HG03432 (cell line): ENCODE data around the gene LRRN4.
A peak's percentile ranks its signal among the peaks of the same experiment; 100 is the strongest.

Experiments
- ATAC-seq: cut with Tn5 transposase; IDR thresholded peaks from one replicate; pipeline ENCODE4 v1.9.1; 2021; ENCODE audit warnings: mild to moderate bottlenecking, moderate library complexity; ENCODE audit not compliant: unreplicated experiment

The LRRN4 gene

GRCh38 chr20:6053776-6054688 lies at the start of gene LRRN4:
TSS of gene LRRN4 (minus strand) at chr20:6054060. CDS start at chr20:6052799, 1,261 bp downstream.
- ATAC-seq: no peak

DNA sequence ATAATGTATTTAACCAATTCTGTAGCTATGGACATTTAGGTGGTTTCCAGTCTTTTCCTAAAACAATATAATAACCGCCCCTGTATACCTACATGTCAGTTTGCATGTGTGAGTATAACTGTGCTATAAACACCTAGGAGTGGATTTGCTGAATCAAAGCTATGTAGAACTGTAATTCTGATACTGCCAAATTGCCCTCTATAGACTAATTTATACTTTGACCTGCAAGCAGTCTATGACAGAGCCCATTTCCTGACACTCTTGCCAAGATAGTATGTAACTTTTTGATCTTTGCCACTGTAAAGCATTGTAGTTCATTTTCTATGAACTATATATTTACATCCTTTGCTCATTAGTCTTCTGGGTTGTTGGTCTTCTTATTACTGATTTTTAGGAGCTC lies 49.4 kb upstream of the LRRN4 start:
- ATAC-seq: no peak

DNA sequence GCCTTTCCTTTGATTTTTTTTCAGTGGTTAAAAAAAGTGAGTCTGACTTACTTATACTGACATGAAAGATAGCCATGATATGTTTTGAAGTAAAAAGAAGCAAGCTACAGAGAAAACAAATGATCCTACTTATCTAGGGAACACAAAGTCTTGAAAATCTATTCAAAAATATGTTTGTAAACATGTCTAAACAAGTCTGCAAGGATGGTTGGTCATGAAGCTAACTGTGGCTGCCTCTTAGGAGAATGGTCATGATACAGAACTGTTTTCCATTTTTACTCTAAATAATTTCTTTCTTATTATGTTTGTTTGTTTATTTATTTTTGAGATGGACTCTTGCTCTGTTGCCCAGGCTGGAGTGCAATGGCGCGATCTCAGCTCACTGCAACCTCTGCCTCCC lies 47.5 kb upstream of the LRRN4 start:
- no peak for ATAC-seq

GRCh38 chr20:6100246-6100645 lies 46.4 kb upstream of the LRRN4 start:
- no peak for ATAC-seq

DNA sequence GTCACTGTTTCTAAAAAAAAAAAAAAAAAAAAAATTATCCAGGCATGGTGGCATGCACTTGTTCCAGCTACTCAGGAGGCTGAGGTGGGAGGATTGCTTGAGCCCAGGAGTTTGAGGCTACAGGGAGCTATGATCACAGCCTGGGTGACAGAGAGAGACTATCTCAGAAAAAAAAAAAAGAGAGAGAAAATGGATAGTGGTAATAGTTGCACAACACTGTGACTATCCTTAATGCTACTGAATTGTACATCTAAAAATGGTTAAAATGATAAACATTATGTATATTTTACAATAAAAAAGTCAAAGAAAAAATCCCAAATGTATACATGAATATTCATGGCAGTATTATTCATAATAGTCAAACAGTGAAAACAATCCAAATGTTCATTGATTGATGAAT lies 46.0 kb upstream of the LRRN4 start:
- ATAC-seq: no peak

GRCh38 chr20:6095409-6095808 lies 41.5 kb upstream of the LRRN4 start:
- no peak for ATAC-seq

- no peak for ATAC-seq
Measured at GRCh38 chr20:6094565-6094964, 40.7 kb upstream of the LRRN4 start.

DNA sequence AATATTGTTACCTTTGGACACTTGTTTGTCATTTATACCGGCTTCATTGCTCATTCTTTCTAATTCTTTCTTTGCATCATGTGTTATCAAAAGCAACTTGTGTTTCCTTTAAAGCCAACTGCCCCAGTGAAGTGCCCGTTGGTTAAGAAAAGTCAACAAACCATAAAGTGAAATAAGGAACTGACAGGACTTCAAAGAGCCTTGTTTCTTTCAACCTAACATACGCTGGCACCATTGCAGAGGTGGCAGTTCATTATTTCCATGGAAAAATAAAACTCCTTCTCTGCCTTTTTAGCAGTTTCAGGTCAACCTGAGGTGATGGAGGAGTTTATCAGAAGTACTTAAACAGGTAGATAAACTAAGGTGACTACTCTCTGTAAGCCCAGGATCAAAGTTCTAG lies 40.2 kb upstream of the LRRN4 start:
- no peak for ATAC-seq

- ATAC-seq: no peak
Measured at GRCh38 chr20:6091661-6092060, 37.8 kb upstream of the LRRN4 start.

DNA sequence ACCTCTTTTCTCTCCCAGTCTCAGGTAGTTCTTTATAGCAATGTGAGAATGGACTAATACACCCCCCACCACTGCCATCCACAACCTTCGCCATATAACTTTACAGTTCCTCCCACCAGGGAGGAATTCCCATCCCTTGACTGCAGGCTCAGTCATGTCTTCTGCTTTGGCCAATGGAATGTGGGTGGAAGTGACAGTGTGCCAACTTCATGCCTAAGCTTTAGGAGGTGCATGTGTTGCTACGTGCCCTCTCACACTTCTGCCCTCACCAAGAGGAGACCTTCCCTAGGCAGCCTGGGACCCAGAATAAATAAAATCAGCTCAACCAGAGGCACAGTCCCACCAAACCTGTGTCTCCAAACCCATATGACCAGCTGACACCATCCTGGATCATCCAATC lies 33.0 kb upstream of the LRRN4 start:
- ATAC-seq: no peak

- ATAC-seq: no peak
Measured at GRCh38 chr20:6083926-6084325, 30.1 kb upstream of the LRRN4 start.

- no peak for ATAC-seq
Measured at GRCh38 chr20:6081236-6081635, 27.4 kb upstream of the LRRN4 start.

GRCh38 chr20:6079016-6079415 lies 25.2 kb upstream of the LRRN4 start:
- ATAC-seq: no peak

GRCh38 chr20:6075428-6076219 lies 21.8 kb upstream of the LRRN4 start:
- no peak for ATAC-seq

- ATAC-seq: no peak
Measured at GRCh38 chr20:6074784-6075183, 20.9 kb upstream of the LRRN4 start.

DNA sequence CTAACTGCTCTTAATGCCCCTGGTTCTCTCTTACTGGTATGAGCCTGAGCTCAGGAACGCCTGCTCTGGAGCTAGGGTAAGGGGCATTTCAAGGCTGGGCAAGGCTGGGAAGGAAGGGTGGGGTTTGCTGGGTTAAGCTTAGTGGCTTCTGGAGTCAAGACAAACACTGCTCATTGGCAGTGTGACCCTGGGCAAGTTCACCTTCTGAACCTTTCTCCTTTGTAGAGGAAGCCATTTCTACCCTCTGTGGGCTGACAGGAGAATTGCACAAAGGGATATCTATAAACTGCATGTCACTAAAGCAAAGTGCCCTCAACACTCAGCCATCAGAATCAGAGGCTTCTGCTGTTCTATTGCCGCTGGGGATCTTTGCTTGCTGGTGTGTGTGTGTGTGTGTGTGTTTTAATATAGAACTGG lies 20.3 kb upstream of the LRRN4 start:
- ATAC-seq: peak; percentile 90

DNA sequence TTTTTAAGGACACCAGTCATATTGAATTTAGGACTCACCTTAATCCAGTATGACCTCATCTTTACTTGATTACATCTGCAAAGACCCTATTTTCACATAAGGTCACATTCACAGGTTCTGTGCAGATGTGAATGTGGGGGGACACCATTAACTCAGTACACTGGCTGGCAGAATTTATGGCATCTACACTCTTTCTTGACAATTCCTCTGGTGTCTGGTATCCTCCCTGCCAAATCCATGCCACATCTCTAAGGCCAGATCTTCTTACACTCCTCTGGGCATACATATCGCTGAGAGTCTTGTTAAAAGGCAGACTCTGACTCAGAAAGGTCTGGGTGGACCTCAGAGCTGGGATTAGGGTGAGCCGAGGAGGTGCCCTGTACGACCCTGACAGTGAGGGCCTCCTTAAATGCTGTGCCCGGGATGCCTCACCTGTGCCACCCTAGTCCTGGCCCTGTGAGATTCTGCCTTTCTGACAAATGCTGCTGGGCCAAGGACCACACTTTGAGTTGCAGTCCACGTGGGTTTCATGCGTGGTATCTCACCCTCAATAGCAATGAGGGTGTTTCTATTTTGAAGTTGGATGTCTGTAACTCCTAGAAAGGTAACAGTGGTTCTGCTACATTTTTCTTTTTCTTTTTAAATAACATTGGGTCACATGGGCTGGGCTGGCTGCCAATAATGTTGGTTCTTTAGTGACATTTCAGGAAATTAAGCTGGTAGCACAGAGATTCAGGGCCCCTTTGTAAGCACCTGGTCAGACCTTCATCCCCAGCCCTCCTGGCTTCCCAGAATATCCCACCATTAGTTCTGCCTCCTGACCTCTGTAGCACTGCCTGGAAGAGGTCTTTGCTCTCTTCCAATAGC lies 17.2 kb upstream of the LRRN4 start:
- ATAC-seq: no peak

- no peak for ATAC-seq
Measured at GRCh38 chr20:6069669-6070068, 15.8 kb upstream of the LRRN4 start.

GRCh38 chr20:6067763-6068318 lies 14.0 kb upstream of the LRRN4 start:
- no peak for ATAC-seq

DNA sequence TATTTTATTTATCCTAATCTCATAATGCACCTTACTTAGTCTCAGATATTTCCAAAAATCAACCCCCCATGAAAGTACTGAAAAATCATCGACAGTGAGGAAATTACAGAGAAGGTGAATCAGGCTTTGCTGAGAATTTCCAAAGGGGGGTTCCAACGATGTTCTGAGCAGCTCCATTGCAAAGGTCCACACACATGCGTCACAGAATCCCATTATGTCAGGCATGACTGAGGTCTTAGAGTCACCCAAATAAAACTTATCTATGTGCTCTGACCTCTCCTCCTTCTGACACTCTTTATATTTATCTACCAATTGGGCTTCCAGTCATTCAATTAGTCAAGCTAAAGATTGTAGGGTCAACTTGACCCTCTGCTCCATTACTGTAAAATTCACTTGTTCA lies 12.7 kb upstream of the LRRN4 start:
- no peak for ATAC-seq

DNA sequence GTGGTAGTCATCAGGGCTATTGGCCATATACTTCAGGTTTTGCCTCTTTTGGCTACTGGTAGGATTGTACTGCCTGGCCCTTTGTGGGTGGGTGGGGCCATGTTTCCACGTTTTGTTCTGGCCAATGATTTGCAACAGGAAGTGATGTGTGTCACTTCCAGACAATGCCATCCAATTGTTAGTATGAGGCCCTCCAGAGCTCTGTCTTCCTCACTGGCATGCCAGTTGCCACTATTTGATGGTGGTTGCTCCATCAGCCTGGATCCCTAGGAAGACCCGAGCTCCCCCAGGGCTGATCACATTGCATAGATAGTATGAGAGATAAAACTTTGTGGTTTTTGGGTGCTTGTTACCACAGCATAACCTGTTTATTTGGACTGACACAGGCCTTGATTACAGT lies 7.7 kb upstream of the LRRN4 start:
- no peak for ATAC-seq
